Stimulated activated CD4-positive, alpha-beta T cell treated with anti-CD3 and anti-CD28 coated beads, Interleukin-2, amount 100 ng/mL, for 4 hours (primary cell): Measurements from ENCODE around the gene CRPPA.
"Not testable (repeated sequence)": the region's sequence is repeated elsewhere in the genome, so short reads cannot be mapped to it uniquely, and the experiment has no call there.

ENCODE experiments used
- DNase-seq: peaks from one replicate; pipeline ENCODE4 v3.0.0-alpha.2; 2020; ENCODE audit warnings: low read depth

Gene CRPPA

GRCh38 chr7:16397501-16398145, 23.7 kb downstream of the CRPPA start:
- no peak for DNase-seq

- DNase-seq: no peak
Measured at GRCh38 chr7:16396766-16397500, 24.4 kb downstream of the CRPPA start.

- no peak for DNase-seq
Measured at GRCh38 chr7:16395121-16395520, 26.2 kb downstream of the CRPPA start.

GRCh38 chr7:16393862-16394422, 27.4 kb downstream of the CRPPA start:
- no peak for DNase-seq

- no peak for DNase-seq
Measured at GRCh38 chr7:16392990-16393523, 28.3 kb downstream of the CRPPA start.

- DNase-seq: not testable (repeated sequence)
Measured at GRCh38 chr7:16383786-16384185, 37.6 kb downstream of the CRPPA start.

- not testable (repeated sequence) for DNase-seq
Measured at GRCh38 chr7:16383103-16383502, 38.2 kb downstream of the CRPPA start.
